Measurements from ENCODE around the gene CFAP46. TPM values are rescaled to one million over a fixed set of nuclear protein-coding genes. Genes with fewer than 3 reads are reported as not detected.
"Not testable (repeated sequence)": the region's sequence is repeated elsewhere in the genome, so short reads cannot be mapped to it uniquely, and the experiment has no call there.

CFAP46 gene
- total RNA-seq, 6 donors from 2014 or later, result 0.60 to 28.3 (median 8.0) TPM

- H3K36me3 ChIP-seq, result no peaks in the 10 kb centered on the region
- TF ChIP-seq, protein P1, sequence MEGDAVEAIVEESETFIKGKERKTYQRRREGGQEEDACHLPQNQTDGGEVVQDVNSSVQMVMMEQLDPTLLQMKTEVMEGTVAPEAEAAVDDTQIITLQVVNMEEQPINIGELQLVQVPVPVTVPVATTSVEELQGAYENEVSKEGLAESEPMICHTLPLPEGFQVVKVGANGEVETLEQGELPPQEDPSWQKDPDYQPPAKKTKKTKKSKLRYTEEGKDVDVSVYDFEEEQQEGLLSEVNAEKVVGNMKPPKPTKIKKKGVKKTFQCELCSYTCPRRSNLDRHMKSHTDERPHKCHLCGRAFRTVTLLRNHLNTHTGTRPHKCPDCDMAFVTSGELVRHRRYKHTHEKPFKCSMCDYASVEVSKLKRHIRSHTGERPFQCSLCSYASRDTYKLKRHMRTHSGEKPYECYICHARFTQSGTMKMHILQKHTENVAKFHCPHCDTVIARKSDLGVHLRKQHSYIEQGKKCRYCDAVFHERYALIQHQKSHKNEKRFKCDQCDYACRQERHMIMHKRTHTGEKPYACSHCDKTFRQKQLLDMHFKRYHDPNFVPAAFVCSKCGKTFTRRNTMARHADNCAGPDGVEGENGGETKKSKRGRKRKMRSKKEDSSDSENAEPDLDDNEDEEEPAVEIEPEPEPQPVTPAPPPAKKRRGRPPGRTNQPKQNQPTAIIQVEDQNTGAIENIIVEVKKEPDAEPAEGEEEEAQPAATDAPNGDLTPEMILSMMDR (IDR thresholded peaks at IDR 0.05), result no peak
- TF ChIP-seq POLR2AphosphoS5 (IDR thresholded peaks at IDR 0.05) (no peak), POLR2A (IDR thresholded peaks at IDR 0.05) (no peak), EP300 (IDR thresholded peaks at IDR 0.05) (no peak)
- H3K27me3 ChIP-seq, result peaks cover 0 to 9% (median 3%) of the 10 kb centered on the region in 4 donors
- ATAC-seq (ENCODE audit: low FRiP score in 2 of 2) (no peak), DNase-seq (peak in 1 of 2 donors; percentile 82)
- H3K4me1 ChIP-seq, result no peaks in the 10 kb centered on the region
- no peak overlapping the region for H3K27ac ChIP-seq
- 66 to 74% methylated on average over 19 to 39 of the region's 57 CpGs for WGBS, 2 donors
- H3K9me3 ChIP-seq, result no peaks in the 10 kb centered on the region
- H3K4me3 ChIP-seq, result no peak overlapping the region
Measured at GRCh38 chr10:132793871-132794849, 148.2 kb downstream of the CFAP46 start.

- H3K27ac ChIP-seq, result no peak overlapping the region
- H3K36me3 ChIP-seq, result no peaks in the 10 kb centered on the region
- peaks cover 0 to 18% (median 7%) of the 10 kb centered on the region in 4 donors for H3K27me3 ChIP-seq
- H3K9me3 ChIP-seq, result no peaks in the 10 kb centered on the region
- no peak for ATAC-seq (ENCODE audit: low FRiP score in 2 of 2)
- peaks cover 0 to 8% (median under 1%) of the 10 kb centered on the region in 4 donors for H3K4me1 ChIP-seq
- WGBS, 2 donors, result 89% methylated on average over 5 of the region's 9 CpGs; no CpG with 5 or more reads in 1 of the 2 donors
- TF ChIP-seq POLR2AphosphoS5 (IDR thresholded peaks at IDR 0.05) (no peak), EP300 (IDR thresholded peaks at IDR 0.05) (no peak), POLR2A (IDR thresholded peaks at IDR 0.05) (no peak)
- TF ChIP-seq, protein P1 (IDR thresholded peaks at IDR 0.05), result no peak
- no peak overlapping the region for H3K4me3 ChIP-seq
- DNase-seq, result peak in 1 of 2 donors; percentile 55
Measured at GRCh38 chr10:132793213-132793612, 149.2 kb downstream of the CFAP46 start.

DNA sequence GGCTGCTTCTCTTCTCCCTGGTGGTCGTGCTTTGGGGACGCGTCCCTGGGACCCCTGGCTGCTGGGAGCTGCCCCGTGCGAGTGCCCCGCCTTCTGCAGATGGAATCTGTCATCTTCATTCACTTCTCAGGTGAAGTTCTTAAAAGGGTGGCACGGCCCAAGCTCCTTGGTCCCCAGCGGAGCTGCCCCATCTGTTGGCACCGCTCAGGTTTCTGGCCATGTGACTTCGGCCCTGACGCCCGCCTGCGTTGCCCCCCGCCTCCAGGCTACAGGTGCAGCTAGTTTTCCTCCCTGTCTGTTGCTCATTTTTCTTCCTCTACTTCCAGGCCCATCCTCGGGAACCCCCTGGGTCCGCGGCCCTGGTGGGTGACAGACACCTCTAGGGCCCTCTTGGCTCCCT lies 149.6 kb downstream of the CFAP46 start:
- DNase-seq, result peak in 1 of 2 donors; percentile 81
- WGBS, 2 donors, result 86 to 89% methylated on average over 10 to 17 of the region's 17 CpGs
- H3K27ac ChIP-seq, result no peak overlapping the region
- TF ChIP-seq POLR2AphosphoS5 (IDR thresholded peaks at IDR 0.05), result no peak
- no peak for TF ChIP-seq POLR2A (IDR thresholded peaks at IDR 0.05)
- no peak for TF ChIP-seq EP300 (IDR thresholded peaks at IDR 0.05)
- TF ChIP-seq, protein P1 (IDR thresholded peaks at IDR 0.05), result no peak
- peaks cover 0 to 12% (median 5%) of the 10 kb centered on the region in 4 donors for H3K4me1 ChIP-seq
- H3K9me3 ChIP-seq, result no peaks in the 10 kb centered on the region
- ATAC-seq (ENCODE audit: low FRiP score in 2 of 2), result no peak
- no peaks in the 10 kb centered on the region for H3K36me3 ChIP-seq
- peaks cover 0 to 22% (median 11%) of the 10 kb centered on the region in 4 donors for H3K27me3 ChIP-seq
- no peak overlapping the region for H3K4me3 ChIP-seq

DNA sequence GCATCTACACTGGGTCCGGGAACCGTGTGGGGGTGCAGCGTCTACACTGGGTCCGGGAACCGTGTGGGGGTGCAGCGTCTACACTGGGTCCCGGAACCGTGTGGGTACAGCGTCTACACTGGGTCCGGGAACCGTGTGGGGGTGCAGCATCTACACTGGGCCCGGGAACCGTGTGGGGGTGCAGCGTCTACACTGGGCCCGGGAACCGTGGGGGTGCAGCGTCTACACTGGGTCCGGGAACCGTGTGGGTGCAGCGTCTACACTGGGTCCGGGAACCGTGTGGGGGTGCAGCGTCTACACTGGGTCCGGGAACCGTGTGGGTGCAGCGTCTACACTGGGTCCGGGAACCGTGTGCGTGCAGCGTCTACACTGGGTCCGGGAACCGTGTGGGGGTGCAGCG lies 150.3 kb downstream of the CFAP46 start:
- not testable (repeated sequence) for H3K27ac ChIP-seq; ATAC-seq (ENCODE audit: low FRiP score in 2 of 2); H3K9me3 ChIP-seq; H3K36me3 ChIP-seq; H3K4me3 ChIP-seq
- WGBS, 2 donors, result 92 to 100% methylated on average over 2 to 31 of the region's 33 CpGs
- H3K4me1 ChIP-seq, result peaks cover 7 to 19% (median 12%) of the 10 kb centered on the region in 4 donors
- DNase-seq, result peak in 1 of 2 donors; percentile 38
- H3K27me3 ChIP-seq, result peaks cover 3 to 29% (median 18%) of the 10 kb centered on the region in 4 donors

All from upper lobe of left lung (tissue), 6 donors.